Kidney glomerular epithelial cell (primary cell): Measurements from ENCODE around the gene KIAA1549.
A peak's percentile ranks its signal among the peaks of the same experiment; 100 is the strongest.

Experiments used
- DNase-seq: peaks from one replicate; lab custom pipeline; 2025; lab: John Stamatoyannopoulos, UW

KIAA1549 gene

DNA sequence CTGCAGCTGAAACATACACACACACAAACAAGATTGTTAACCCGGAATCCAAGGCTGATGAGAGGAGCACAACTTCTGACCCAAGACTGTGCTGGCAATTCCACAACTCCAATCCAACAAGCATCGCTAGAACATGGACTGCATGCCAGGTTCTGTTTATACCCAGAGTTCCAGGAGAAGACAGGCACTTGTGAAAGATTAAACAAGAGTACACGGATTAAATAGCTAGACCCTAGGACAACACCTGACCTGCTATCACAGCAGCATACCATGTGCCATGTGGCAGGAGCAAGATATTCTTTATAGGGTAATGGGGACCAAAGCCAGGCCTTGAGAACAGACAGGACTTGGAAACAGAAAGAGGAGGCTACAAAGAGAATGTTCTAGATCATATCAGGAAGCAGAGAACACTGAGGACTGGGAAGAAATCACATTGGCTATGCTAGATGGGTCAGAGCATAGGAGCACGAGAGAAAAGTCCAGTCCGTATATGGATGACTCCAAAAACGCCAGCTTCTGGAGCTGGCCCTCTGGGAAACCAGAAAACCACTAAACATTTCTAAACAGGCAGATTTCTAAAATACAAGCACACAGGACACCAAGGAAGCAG lies 99.5 kb downstream of the KIAA1549 start:
- DNase-seq, result no peak

DNA sequence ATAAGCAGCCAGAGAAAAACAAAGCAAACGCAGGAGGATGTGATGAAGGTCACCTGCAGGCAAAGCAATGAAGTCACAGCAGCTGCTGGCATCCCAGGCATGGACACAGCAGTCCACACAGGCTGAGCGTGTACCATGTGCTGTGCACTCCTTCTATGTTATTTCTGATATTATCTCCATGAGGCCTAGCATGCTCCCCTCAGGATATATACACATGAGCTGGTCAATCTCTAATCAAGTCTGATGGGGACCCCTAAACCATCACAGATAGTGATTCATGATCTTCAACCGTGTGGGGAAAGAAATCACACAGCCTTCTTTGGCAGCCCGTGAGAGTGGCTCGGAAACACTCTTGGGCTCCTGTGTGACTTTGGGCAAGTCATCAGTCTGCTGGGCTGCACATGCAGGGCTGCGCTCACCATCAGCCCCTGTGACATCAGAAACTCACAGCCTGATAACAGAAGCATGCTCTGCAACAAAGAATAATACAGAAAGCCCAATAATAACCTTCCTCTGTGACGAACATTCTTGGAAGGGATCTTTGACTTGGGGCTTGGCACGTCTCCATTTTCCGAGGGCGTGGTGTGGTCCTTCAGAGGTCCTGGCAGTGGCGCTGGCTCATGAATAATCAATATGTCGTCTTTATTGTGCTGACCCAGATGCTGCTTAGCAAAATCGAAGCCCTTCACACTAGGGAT lies 100.2 kb downstream of the KIAA1549 start:
- DNase-seq, result no peak

DNA sequence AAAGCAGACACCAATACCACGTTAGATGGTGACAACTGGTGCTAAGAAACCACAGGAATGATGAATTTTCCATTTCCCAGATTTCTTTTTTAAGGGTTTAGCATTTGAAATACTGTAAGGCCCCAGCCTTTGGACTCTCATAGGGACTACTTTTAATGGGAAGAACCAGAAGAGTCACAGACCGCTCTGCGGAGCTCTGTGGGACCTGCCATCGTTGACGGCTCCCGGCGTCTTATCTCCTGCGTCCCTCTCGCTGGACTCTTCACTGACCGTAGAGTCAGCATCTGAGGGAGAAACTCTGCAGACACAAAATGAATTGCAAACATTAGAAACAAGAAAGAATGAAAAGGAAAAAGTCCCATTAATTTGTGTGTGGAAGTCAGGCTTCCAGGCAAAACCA lies 101.8 kb downstream of the KIAA1549 start:
- DNase-seq, result no peak

DNA sequence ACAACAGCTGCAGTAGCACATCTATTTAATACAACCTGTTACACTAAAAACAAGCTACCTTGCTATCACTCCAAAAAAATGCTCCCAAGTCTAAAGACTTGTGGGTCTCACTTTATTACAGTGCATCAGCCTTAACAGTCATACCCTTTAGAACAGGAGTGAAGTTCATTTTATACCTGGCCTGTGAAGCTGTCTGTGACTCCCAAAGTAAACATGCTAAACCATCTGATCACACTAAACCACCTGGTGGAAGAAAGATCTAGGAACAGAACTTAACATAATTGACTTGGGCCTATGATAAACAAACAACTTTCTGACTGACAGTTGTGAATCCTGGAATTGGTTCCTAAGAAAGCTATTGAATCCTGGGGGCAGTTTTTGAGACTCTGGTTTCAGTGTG lies 102.3 kb downstream of the KIAA1549 start:
- no peak for DNase-seq

DNA sequence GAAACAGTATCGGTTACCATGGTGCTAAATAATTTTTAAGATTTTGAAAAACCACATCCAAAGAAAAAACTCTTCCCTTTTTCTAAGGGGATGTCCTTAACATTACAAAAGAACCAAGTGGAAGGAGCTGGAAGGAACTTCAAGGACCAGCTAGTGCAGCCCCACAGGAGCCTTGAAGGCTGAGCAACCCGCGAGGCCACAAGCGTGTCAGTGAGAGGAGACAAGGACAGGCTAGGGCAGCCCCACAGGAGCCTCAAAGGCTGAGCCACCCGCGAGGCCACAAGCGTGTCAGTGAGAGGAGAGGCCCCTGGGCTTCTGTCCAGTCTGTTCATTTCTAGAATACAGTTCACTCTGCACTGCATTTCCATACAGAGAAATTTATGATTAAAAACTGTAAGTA lies 103.1 kb downstream of the KIAA1549 start:
- DNase-seq, result no peak

DNA sequence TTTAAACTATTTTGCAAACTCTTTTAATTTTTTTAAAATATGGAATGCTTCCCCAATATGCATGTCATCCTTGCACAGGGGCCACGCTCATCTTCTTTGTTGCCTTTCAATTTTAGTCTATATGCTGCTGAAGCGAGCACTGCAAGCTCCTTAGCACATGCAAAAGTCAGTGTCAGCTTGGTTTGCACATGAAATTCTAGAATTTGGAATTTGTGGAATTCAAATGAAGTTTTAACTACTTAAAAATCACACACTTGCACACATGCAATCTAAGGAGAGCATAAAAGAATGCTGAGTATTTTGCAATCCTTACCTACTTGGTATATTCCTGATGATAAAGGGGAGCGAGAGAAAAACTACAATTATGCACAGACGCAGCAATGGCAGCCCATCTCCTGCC lies 104.9 kb downstream of the KIAA1549 start:
- DNase-seq, result no peak

DNA sequence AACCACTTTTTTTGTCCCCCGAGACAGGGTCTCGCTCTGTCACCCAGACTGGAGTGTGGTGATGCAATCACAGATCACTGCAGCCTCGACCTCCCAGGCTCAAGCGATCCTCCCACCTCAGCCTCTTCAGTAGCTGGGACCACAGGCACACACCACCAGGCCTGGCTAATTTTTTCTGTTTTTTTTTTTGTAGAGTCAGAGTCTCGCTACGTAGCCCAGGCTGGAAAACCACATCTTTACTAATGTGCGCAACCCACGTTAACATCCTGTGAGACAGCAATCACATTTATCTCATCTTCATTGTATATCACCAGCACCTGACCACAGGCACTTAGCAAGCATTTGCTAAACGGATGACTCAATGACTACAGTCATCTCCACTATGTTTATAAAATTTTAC lies 105.4 kb downstream of the KIAA1549 start:
- peak; percentile 97 for DNase-seq

DNA sequence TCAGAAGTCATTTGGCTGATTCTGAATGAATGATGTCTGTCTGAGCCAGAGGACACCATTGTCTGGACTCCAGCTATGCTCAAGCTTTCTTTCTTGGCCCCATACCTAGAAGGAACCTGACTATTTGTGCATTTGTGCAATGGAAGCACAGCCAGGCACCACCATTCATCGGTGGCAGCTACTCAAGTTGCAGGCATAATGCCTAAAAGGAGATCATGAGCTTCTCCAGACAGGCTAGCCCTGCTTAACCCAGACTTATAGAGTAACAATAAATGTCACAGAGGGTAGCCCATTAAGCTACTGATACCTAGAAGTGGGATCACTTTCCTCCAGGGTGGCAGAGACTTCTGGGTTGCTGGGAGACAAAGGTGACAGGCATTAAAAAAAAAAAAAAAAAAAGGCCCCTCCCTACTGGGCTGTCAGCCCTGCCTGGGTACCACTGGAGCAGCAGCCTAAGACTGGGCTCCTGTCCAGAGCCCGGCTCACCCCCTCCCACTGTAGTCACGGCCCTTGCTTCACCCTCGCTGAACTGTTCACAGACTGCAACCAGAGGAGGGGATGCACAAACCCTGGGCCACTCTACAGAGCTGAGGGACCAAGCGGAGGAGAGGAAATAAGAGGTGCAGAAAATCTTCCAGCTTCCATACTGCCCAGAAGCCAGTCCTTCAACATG lies 107.8 kb downstream of the KIAA1549 start:
- DNase-seq, result no peak

DNA sequence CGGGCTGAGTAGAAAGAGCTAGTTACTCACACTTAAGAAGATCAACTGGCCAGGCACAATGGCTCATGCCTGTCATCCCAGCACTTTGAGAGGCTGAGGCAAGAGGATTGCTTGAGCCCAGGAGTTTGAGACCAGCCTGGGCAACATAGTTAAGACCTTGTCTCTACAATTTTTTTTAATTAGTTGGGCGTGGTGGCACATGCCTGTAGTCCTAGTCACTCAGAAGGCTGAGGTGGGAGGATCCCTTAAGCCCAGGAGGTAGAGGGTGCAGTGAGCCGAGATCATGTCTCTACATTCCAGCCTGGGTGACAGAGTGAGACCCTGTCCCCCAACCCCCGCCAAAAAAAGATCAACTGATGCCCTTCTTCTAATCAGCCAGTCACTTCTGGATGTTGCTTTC lies 108.6 kb downstream of the KIAA1549 start:
- peak; percentile 27 for DNase-seq

DNA sequence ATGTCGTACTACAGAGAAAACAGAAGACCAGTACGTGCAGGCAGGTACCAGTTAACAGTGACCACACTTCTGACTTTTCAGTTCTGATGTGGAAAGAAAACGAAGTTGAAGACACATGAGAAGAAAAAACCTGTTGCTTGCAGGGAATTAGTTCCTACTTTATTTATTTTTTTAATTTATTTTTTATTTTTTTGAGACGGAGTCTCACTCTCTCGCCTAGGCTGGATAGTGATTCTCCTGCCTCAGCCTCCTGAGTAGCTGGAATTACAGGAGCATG lies 109.4 kb downstream of the KIAA1549 start:
- DNase-seq, result no peak

DNA sequence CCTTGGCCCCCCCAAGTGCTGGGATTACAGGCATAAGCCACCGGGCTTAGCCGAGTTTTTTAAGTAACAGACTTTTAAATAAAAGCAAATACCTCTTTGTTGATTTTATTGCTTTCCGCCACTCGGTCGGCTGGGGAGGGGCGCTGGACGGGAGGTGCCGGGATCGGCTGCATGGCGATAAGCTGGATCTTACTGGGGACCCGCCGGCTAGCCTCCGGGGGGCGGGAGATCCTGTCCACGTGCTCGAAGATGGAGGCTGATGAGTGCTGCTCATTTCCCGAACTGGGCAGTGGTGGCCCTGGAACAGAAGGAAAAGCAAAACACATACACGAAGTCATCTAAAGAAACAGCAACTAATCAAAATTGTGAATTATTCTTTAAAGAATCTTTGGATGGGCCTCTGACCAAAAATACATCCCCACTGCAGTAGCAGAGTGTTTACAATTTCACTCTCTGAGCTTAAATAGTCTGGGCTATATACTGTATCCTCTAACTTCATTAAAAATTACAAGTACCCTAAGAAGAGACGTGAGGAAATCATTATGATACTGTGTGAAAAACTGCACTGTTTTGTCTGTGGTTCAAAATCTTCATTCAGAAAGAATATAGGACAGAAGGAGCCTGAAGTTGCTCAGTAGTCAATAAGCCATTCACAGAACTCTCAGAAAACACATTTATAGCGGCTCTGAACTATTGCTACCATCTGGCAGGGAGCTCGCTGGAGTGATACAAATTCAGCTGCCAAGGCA lies 110.0 kb downstream of the KIAA1549 start:
- DNase-seq, result no peak

DNA sequence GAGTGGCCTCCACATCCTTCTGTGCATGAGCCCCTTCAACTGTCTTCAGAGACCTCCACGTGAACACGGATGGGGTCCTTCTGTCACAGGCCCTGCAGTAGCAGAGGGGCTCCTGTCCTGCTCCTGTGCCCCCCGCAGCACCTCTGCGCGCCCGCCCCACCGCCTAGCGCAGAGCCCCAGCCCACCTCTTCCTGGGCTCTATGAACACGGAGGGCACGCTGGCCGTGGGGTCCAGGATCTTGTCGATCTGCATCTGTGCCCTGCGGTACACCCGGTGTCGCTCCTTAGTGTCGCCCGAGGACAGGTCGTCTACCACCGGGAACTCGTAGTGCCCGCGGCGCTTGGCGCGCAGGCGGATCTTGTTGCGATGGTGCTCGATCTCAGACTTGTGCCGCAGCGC lies 111.8 kb downstream of the KIAA1549 start:
- DNase-seq, result no peak

DNA sequence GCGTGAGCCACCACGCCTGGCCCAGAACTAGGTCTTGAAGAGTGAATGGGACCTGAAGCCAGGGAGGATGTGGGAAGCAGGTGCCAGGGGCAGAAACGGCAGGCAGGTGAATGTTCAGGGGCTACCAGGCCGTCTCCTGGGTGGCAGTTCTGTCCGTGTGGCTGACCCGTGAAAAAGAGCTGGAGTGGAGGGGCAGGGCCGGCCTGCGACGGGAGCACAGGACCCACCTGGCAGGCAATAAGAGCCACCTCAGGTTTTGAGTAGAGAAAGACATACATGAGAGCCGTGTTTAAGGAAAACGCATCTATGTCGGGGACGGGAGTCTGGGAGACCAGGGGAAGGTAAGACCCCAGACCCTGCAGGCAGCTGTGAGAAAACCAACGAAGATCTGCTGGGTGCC lies 112.5 kb downstream of the KIAA1549 start:
- no peak for DNase-seq

DNA sequence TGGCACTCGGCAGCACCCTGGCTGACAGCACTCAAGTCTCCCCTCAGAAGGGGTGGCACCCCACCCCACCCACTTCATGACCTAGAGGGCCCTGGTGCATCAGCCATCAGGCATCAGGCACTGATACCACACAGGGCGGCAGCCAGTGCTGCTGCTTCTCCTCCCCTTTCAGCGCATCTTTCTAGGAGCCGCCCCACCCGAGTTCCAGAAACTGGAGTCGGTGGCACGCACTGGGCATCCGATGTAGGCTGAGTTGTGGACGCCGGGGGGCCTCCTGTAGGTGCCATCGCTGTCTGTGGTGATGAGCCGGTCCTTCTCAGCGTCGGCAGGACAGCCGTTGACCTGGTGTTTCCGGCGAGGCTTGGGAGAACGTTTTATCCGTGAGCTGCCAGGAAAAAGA lies 113.4 kb downstream of the KIAA1549 start:
- DNase-seq, result no peak

DNA sequence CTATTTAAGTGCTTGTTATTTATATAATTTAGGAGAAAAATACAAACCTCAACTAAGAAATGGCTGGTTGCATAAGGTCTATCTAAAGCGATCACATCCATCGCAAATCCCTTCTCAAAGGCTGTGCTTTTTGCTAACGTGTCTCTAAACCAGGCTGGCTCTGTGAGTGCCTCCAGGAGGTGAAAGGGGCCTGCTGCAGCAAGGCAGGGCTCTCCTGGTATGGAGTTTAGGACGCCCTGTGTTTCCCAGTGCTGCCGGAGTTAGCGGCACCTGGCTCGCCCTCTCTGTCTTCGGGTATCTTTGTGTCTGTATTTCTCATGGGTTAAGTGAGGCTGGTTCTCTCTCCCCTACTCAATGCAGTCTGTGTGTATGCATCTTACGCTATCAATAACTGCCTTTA lies 114.8 kb downstream of the KIAA1549 start:
- no peak for DNase-seq

DNA sequence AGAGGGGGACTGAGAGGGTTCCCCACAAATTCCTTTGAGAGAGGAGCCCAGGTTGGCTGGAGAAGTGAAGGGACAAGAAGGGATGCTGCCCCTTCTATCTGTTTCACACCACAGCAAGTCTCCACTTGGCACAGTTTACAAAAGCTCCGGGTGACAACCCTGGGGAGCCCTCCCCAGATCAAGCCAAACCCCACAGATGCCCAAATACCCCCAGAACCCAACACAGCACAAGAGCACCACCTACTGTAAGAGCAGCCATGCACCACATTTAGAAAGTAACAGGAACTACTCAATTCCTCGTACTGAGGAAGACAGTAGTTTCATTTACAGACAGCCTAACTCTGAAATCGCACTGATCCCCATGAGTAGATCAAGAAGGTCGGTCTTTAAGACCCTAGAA lies 115.3 kb downstream of the KIAA1549 start:
- no peak for DNase-seq

DNA sequence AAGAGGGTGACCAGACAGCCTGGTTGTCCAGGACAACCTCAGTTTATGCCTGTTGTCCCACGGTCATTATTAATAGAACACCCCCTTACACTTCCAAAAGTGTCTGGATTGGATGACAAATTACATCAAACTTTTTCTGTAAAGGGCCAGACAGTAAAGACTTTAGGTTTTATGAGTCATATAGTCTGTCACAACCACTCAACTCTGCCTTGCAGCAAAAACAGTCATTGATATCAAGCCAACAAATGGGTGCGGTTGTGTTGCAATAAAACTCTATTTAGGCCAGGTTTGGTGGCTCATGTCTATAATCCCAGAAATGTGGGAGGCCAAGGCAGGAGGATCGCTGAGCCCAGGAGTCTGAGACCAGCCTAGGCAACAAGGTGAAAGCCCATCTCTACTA lies 116.5 kb downstream of the KIAA1549 start:
- no peak for DNase-seq

DNA sequence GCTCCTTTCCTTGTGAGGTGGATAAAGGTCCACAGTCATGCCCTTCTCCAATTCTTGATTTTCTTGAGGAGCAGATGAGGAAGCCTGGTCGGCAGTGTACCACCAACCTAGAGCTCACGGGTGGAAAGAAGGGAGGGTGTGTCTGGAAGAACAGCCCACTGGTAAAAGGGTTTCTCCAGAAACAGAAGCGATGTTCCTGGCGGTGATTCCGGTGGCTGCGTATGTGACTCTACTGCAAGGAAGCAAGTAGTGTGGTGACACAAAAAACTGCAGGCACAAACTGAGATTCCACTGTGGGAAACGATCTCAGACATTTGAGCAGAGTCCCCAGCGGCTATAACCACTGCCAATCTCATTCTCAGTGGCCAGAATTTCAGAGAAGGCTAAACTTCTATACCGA lies 117.3 kb downstream of the KIAA1549 start:
- DNase-seq, result no peak

DNA sequence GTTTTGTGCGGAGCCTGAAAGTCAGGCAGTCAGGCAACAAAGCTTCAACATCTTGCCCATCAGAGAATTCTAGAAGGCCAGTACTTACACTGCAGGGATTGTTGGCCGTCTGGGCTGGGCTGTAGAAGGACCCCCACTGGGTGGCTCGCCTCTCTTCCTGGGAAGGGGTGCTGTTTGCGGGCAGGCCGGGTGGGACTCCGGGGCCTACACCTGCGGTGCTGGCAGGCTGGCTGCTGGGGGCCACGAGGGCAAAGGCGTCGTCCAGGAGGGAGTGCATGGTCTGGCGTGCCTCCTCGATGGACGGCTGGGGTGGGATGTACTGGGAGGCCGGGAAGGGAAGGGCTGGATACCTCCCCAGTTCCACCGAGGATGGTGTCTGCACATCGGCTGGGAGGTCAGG lies 120.1 kb downstream of the KIAA1549 start:
- no peak for DNase-seq

DNA sequence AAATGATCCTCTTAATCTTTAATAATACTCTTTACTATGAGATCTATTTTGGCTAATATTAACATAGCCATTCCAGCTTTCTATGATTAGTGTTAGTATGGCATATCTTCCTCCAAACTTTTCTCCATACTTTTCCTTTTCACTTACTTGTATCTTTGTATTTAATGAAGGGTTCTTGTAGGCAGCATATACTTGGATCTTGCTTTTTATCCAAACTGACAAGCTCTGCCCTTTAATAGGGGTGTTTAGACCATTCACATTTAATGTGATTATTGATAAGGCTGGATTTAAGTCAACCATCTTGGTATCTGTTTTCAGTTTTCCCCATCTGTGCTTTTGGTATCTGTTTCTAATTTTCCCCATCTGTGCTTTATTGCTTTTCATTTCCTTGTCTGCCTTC lies 123.5 kb downstream of the KIAA1549 start:
- no peak for DNase-seq

DNA sequence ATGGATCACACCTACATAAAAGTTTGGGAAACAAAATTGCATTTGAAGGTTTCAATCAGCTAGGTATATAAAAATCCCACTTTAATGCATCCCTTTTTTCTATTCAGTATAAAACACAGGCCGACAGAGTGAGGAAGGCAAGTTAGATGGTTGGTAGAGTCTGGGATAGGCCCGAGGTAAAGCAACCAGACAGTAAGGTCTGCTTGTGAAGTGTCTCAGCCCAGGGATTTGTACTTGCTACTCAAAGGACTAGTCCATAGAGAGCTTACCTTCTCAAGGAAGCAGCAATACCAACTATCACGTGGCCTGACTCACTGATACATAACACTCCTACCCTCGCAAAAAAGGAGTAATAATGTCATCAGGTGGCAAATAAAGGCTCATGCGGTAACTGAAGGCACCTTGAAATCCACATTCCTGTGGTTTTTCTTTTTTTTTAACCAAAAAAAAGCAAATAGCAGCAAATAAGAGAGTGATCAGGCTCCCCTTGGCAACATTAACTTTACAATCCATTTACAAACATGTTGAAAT lies 127.0 kb downstream of the KIAA1549 start:
- no peak for DNase-seq

DNA sequence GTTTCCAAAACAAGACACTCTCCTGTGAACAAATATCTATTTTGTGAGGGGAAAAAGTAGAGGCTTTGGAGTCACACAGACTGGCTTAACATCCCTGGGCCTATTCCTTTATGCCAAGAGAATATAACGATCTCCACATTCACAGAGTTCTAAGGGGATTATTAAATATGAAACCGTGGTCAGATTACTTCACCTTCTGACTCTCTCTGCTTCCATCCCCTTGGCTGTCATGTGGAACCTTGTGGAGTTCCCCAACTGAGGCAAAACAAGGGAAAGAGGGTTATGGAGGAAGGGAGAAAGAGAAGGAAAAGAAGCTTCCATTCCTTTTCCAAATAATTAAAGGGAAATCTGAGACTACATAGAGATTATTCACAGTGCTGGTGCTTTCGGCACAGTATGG lies 127.7 kb downstream of the KIAA1549 start:
- no peak for DNase-seq

DNA sequence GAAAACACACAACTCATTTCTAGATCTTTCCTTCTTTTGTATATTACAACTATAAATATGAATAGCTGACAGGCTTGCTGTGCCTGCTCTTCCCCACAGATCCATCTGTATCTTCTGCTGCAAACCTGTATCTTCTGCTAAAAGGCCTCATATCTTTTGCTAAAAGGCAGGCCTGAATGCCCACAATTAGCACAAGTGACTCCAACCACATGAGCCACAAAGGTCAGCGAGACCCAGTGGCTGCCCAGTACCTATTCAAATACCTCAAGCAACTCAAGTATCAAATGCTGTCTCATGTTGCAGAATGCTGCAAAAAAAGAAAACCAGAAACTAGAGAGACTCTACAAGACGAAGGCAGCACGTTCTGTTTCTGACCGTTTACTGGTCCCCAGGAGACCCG lies 128.7 kb downstream of the KIAA1549 start:
- no peak for DNase-seq
